ENCODE results near the gene KRTAP21-3. TPM values are rescaled to one million over a fixed set of nuclear protein-coding genes. Genes with fewer than 3 reads are reported as not detected.

KRTAP21-3 gene
- total RNA-seq, 2 experiments from 2014 or later, result not detected

- Histone ChIP-seq H2AFZ (ENCODE audit: low read length) (no peak overlapping the region), H3K9me2 (ENCODE audit: insufficient read depth, low read length) (no peaks in the 10 kb centered on the region), H4K20me1 (ENCODE audit: insufficient read depth, low read length) (no peaks in the 10 kb centered on the region), H3K79me2 (ENCODE audit: insufficient read depth, low read depth, low read length) (no peaks in the 10 kb centered on the region), H3K4me1 (ENCODE audit: insufficient read depth, low read length, poor library complexity, severe bottlenecking) (no peaks in the 10 kb centered on the region), H3K9me3 (ENCODE audit: low read length) (no peaks in the 10 kb centered on the region), H3K4me2 (ENCODE audit: low read length) (no peak overlapping the region), H3K4me3 (ENCODE audit: low read depth, low read length, poor library complexity, severe bottlenecking) (no peak overlapping the region), H3K36me3 (ENCODE audit: insufficient read depth, low read length) (no peaks in the 10 kb centered on the region), H3K27ac (ENCODE audit: low read depth, low read length, poor library complexity, severe bottlenecking) (no peak overlapping the region)
- TF ChIP-seq EZH2phosphoT487 (IDR thresholded peaks at IDR 0.05; ENCODE audit: borderline replicate concordance, low read depth, low read length), result no peak
- TF ChIP-seq CTCF (conservative IDR thresholded peaks at IDR 0.05; ENCODE audit: low read length), result no peak
- intact Hi-C loops (cut with micrococcal nuclease; ENCODE audit: unreplicated experiment), result no loop called here
- DNase-seq (ENCODE audit: low spot score), result no peak
- ChIA-PET POLR2A (interaction anchor here (1.1 kb wide), 1 partner anchor 11 kb away, joined by 4 read pairs; no protein-coding TSS in a partner anchor), CTCF (ENCODE audit: unreplicated experiment) (no interaction called here)
- no TSS peak for BruUV-seq (replicated peaks)
Observed at GRCh38 chr21:30689822-30690221, 28.8 kb downstream of the KRTAP21-3 start.

- no TSS peak for BruUV-seq (replicated peaks)
- CTCF ChIA-PET (ENCODE audit: unreplicated experiment), result no interaction called here
- POLR2A ChIA-PET, result interaction anchor here (0.6 to 1.4 kb wide), 2 partner anchors 8 to 164 kb away, joined by 3 to 4 read pairs; no protein-coding TSS in a partner anchor
Observed at GRCh38 chr21:30684506-30684905, 34.1 kb downstream of the KRTAP21-3 start.

More at GRCh38 chr21:30684506-30684905, 34.1 kb downstream of the KRTAP21-3 start:
- no peak for DNase-seq (ENCODE audit: low spot score)
- Histone ChIP-seq H3K36me3 (ENCODE audit: insufficient read depth, low read length) (no peaks in the 10 kb centered on the region), H3K4me3 (ENCODE audit: low read depth, low read length, poor library complexity, severe bottlenecking) (no peak overlapping the region), H3K4me2 (ENCODE audit: low read length) (no peak overlapping the region), H3K9me3 (ENCODE audit: low read length) (no peaks in the 10 kb centered on the region), H3K79me2 (ENCODE audit: insufficient read depth, low read depth, low read length) (no peaks in the 10 kb centered on the region), H3K27ac (ENCODE audit: low read depth, low read length, poor library complexity, severe bottlenecking) (no peak overlapping the region), H3K9me2 (ENCODE audit: insufficient read depth, low read length) (no peaks in the 10 kb centered on the region), H2AFZ (ENCODE audit: low read length) (no peak overlapping the region), H4K20me1 (ENCODE audit: insufficient read depth, low read length) (no peaks in the 10 kb centered on the region), H3K4me1 (ENCODE audit: insufficient read depth, low read length, poor library complexity, severe bottlenecking) (no peaks in the 10 kb centered on the region)
- intact Hi-C loops (cut with micrococcal nuclease; ENCODE audit: unreplicated experiment), result no loop called here
- no peak for TF ChIP-seq EZH2phosphoT487 (IDR thresholded peaks at IDR 0.05; ENCODE audit: borderline replicate concordance, low read depth, low read length)
- no peak for TF ChIP-seq CTCF (conservative IDR thresholded peaks at IDR 0.05; ENCODE audit: low read length)
